Measurements from ENCODE around the gene AMPD2. TPM values are rescaled to one million over a fixed set of nuclear protein-coding genes. Genes with fewer than 3 reads are reported as not detected.
A peak's percentile ranks its signal among the peaks of the same experiment; 100 is the strongest.

Gene AMPD2
- 62.7 and 71.7 TPM in 2 replicates for total RNA-seq

- DNase-seq (ENCODE audit: low read depth) = peak; percentile 78
Measured at GRCh38 chr1:109619576-109620400, at the start of gene AMPD2, which contains the start of gene GNAT2. AMPD2 (plus strand) TSS chr1:109619837; CDS start chr1:109621176, 1,339 bp downstream. GNAT2 (minus strand) TSS chr1:109619616; CDS start chr1:109612870, 6,746 bp downstream.

- peak; percentile 54 for DNase-seq (ENCODE audit: low read depth)
Measured at GRCh38 chr1:109570414-109570813, 49.2 kb upstream of the AMPD2 start.

DNA sequence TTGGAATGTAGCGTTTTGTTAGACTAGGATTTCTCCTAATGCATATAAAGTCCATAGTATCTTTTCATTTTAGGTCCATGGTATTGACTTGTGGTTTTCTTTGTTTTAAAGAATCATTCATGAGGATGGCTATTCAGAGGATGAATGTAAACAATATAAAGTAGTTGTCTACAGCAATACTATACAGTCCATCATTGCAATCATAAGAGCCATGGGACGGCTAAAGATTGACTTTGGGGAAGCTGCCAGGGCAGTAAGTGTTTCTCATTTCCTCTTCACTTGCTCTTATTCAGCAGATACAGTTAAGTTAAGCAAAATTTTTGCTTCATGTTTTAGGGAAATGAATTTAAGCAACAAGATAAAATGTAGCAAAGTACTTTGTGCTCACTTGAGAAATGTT, 45.9 kb upstream of the AMPD2 start:
- no peak for DNase-seq (ENCODE audit: low read depth)

DNA sequence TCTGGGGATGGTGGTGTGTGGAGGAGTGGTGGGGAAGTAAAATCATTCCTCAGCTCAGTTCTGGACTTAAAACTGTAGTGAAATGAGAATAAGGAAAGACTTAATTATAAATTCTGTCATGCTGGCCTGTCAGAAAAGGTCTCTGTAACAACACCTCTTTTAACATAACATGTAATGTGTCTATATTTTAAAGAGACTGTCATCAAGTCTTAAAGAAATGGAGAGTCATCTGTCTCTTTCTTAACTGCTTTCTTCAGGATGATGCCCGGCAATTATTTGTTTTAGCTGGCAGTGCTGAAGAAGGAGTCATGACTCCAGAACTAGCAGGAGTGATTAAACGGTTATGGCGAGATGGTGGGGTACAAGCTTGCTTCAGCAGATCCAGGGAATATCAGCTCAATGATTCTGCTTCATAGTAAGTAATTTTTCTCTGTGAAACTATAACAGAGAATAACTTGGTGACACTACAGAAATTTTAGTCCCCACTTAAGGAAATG, 40.6 kb upstream of the AMPD2 start:
- DNase-seq (ENCODE audit: low read depth) = no peak

DNA sequence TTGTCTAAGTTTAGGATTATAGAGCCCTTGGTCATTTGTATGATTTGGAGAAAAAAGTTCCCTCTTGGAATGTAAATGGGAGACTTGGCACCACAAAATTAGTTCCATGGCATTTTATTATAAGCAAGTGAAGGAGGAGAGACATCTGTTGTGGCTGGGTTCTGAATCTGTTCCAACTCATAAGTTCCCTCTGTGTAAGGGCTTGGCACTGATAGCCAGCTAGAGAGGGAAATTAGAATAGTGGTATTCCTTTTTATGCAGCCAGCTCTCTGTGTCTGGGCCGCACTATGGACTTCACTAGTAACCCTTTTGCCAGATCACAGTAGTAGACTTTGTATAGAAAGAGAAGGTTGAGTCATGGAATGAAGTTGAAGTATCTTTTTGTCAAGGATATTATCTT, 40.1 kb upstream of the AMPD2 start:
- DNase-seq (ENCODE audit: low read depth) = no peak

DNA sequence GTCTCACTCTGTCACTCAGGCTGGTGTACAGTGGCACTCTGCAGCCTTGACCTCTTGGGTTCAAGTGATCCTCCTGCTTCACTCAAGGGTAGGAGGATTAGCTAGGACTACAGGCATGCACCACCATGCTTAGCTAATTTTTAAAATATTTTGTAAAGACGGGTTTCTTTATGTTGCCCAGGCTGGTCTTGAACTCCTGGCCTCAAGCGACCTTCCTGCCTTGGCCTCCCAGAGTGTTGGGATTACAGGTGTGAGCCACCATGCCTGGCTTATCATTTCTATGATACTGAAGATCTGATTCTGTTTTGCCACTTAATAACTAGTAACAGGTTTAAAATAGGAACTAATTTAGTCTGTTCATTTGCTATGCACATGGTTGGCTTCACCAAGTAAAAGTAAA, 37.6 kb upstream of the AMPD2 start:
- DNase-seq (ENCODE audit: low read depth) = no peak

DNA sequence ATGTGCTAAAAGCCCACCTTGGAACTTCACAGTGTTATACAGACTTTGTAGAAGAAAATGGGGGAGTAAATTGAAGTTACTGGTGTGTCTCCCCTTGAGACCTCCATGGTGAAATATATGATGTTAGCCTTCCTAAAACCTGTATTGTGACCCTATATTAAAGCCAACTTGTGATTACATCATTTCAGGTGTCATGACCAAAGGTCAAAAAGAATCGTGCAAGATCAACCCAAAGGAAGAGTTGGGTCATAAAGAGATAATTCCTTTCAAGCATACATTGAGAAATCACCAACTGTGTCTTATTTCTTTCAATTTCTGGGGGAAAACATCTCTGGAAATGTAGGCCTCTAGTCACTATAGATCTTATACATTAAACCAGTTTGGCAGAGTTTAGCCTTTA, 34.9 kb upstream of the AMPD2 start:
- no peak for DNase-seq (ENCODE audit: low read depth)

- no peak for DNase-seq (ENCODE audit: low read depth)
Measured at GRCh38 chr1:109586055-109586454, 33.6 kb upstream of the AMPD2 start.

- no peak for DNase-seq (ENCODE audit: low read depth)
Measured at GRCh38 chr1:109589177-109589576, 30.5 kb upstream of the AMPD2 start.

- no peak for DNase-seq (ENCODE audit: low read depth)
Measured at GRCh38 chr1:109589679-109590078, 30.0 kb upstream of the AMPD2 start.

GRCh38 chr1:109592916-109593315, 26.7 kb upstream of the AMPD2 start:
- no peak for DNase-seq (ENCODE audit: low read depth)

DNA sequence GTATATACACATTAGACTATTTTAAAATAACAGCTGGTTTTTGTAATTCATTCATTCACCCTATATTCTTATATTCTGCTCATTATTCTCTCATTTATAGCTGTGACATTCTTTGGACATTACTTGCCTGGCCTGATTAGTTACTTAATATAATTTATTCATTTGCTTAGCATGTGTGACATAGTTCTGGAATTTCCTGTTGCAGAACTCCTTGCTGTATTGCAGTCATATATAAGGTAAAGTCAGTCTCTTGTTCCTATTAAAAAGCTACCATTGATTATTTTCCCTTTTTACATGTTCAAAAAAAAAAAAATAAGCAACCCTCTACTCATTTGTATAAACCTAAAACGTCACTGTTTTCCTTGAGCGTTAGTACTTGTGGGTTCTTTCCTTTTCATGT, 24.1 kb upstream of the AMPD2 start:
- DNase-seq (ENCODE audit: low read depth) = peak; percentile 92

- no peak for DNase-seq (ENCODE audit: low read depth)
Measured at GRCh38 chr1:109598156-109598555, 21.5 kb upstream of the AMPD2 start.

GRCh38 chr1:109598655-109599054, 21.0 kb upstream of the AMPD2 start:
- no peak for DNase-seq (ENCODE audit: low read depth)

DNA sequence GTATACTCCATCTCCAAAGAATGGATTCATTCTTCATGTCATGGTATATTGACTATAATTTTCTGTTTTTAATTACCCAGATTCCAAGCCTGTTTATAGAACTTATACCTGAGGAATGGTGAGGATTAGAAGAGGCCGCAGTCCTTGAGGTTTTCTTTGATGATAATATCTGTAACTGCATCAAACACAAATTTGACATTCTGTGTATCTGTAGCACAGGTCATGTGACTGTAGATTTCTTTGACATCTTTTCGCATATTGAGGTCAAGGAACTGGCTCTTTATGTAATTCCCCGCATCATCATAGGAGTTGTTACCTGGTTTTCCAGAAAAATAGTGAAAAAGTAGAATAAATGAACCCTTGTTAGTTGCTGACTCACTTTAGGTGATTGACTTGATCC, 16.4 kb upstream of the AMPD2 start:
- no peak for DNase-seq (ENCODE audit: low read depth)

DNA sequence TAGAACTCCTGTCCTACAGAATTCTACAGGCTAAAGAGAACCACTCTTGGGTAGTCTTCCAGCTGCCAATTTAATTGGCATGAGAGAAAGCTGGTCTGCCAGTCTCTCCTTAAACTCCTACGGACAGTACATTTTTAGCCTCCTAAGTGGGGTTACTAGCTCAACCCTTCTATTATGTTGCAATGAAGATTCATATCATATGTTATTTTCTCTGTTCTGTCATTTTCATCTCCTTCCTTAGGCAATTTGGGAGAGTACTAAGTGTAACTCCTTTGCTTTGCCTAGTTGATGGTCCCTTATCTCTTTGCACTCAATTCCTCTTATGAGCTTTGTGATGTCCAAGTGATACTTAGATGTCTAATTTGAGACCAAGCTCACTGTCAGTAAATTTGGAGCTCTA, 14.3 kb upstream of the AMPD2 start:
- DNase-seq (ENCODE audit: low read depth) = no peak

GRCh38 chr1:109609881-109610280, 9.8 kb upstream of the AMPD2 start:
- DNase-seq (ENCODE audit: low read depth) = no peak

DNA sequence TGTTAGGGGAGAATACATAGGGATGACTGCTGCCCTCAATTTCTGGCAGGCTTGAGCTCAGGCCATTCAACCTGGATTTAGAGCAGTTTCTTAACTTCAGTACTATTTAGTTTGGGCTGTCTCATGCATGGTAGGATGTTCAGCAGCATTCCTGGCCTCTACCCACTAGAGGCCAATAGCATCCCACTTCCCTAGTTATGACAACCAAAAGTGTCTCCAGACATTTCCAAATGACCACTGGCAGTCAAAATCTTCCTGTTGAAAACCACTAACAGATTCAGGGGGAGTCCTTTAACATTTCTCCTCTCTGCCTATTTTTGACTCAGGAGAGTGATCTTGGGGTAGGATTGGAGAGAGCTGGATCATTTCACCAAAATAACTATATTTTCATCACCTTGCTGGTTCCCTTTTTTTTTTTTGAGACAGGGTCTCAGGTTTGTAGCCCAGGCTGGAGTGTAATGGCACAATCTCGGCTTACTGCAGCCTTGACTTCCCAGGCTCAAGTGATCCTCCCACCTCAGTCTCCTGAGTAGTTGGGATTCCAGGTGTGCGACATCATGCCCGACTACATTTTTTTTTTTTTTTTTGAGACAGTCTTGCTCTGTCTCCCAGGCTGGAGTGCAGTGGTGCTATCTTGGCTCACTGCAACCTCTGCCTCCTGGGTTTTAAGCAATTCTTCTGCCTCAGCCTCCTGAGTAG, 8.9 kb upstream of the AMPD2 start:
- peak; percentile 66 for DNase-seq (ENCODE audit: low read depth)

DNA sequence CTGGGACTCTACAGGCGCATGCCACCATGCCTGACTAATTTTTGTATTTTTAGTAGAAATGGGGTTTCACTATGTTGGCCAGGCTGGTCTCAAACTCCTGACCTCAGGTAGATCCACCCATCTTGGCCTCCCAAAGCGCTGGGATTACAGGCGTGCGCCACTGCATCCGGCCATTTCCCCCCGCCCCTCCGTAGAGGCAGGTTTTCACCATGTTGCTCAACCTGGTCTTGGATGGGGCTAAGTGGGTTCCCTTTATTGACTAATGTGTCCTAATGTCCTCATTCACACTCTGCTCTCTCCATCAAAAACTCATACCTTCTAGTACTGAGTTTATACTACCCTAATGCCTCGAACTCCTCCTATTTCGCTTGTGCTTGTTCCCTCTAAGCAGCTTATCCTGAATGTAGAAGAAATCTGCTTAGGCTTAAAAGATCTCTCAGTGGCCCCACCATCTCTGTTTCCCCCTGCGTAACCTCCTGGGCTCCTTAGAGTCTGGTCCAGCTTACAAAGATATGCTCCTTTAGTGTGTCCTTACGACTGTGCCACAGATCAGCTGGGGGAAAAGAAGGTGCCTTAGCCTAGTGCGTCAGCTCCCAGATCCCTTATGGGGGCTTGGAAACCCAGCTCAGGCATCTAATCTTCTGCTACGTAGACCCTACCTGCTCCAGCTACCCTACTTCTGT, 8.2 kb upstream of the AMPD2 start:
- no peak for DNase-seq (ENCODE audit: low read depth)

DNA sequence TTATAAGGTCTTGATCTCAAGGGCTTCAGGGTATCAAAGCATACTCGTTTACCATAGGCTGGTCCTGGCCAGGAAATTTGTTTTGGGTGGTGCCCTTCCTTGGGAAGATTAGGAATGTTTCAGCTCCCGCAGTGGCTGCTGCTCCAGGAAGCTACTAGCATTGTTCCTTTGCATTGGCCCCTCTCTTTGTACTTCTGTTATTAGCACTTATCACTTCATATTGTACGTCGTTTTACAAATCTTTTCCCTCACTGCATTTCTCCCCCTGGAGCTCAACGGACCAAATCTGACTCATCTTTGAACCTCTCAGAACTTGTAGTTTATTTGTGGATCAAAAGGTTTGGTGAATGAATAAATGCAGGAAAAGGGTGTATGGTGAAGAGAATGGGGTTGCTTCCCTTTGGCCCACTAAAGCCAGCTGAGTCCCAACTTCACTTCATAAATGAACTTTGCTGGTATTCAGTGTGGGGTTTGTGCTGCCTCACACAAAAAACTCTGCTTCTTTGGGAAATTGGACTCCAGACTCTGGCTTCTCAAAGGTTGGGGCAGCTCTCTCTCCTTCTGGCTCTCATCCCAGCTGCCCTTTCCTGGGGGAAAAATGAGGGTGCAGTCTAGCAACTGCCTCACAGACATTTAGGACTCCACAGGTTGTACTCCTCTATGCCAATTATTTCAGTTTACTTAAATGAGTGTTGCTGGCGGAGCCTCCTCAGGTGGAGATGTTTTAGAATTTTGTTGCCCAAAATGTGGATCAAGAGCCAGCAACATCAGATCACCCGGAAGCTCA, 6.1 kb upstream of the AMPD2 start:
- no peak for DNase-seq (ENCODE audit: low read depth)

- no peak for DNase-seq (ENCODE audit: low read depth)
Measured at GRCh38 chr1:109615879-109616278, 3.8 kb upstream of the AMPD2 start.

GRCh38 chr1:109616391-109616790, 3.2 kb upstream of the AMPD2 start:
- no peak for DNase-seq (ENCODE audit: low read depth)
